GM12892 (cell line): ENCODE data around the gene LIN7B.

Source experiments
- POLR2A ChIP-seq: IDR thresholded peaks from 2 replicates; pipeline ENCODE4 v1.6.1; 2011; ENCODE audit warnings: low read depth, low read length, control low read depth
- POLR2AphosphoS5 ChIP-seq: IDR thresholded peaks from 2 replicates; pipeline ENCODE4 v1.6.1; 2011; ENCODE audit warnings: low read depth, low read length, control low read depth
- TAF1 ChIP-seq: IDR thresholded peaks from 2 replicates; pipeline ENCODE4 v1.6.1; 2011; ENCODE audit warnings: low read depth, mild to moderate bottlenecking, control low read depth, low read length, borderline replicate concordance

- TF ChIP-seq POLR2A (no peak), TAF1 (no peak), POLR2AphosphoS5 (no peak)
Measured at GRCh38 chr19:49085868-49086232, 28.3 kb upstream of the LIN7B start.
